IPS-20b (cell line): Measurements from ENCODE around the gene RRBP1.

Experiments
- H3K27ac ChIP-seq: one replicate; pipeline ENCODE4 v1.5.1; 2013; ENCODE audit warnings: low read length
- H3K27me3 ChIP-seq: 2 replicates; pipeline ENCODE4 v1.6.1; 2013; ENCODE audit warnings: mild to moderate bottlenecking, low read length, inconsistent platforms; ENCODE audit not compliant: insufficient read depth
- H3K36me3 ChIP-seq: 2 replicates; pipeline ENCODE4 v1.6.1; 2013; ENCODE audit warnings: low read depth, mild to moderate bottlenecking, inconsistent platforms, low read length, moderate library complexity; ENCODE audit not compliant: insufficient read depth
- H3K4me1 ChIP-seq: 2 replicates; pipeline ENCODE4 v1.6.1; 2013; ENCODE audit warnings: mild to moderate bottlenecking, control low read depth, inconsistent platforms, low read length, moderate library complexity; ENCODE audit not compliant: insufficient read depth
- H3K4me3 ChIP-seq: 2 replicates; pipeline ENCODE4 v1.5.1; 2013; ENCODE audit warnings: mild to moderate bottlenecking, low read length, inconsistent platforms
- H3K9ac ChIP-seq: 2 replicates; pipeline ENCODE4 v1.6.1; 2013; ENCODE audit warnings: low read depth, mild to moderate bottlenecking, inconsistent platforms, low read length, moderate library complexity
- H3K9me3 ChIP-seq: 2 replicates; pipeline ENCODE4 v1.6.1; 2013; ENCODE audit warnings: mild to moderate bottlenecking, low read depth, low read length, inconsistent platforms; ENCODE audit not compliant: insufficient read depth

The RRBP1 gene

DNA sequence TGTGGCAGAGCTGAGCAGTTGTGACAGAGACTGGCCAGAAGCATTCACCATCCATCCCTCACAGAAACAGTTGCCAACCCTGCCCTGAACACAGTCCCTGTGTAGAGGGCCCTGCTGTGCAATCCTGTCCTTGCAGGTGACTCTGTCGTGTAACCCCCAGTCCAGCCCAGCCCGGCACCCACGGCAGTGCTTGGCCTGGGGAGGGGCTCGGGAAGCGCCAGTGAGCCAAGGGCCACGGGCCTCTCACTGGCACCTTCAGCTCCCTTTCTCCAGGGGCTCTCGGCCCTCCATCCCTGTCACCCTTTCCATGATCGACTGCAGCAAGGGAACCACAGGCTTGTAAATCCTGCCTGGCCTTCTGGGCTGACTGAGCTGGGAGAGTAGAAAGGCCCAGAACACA, 53.0 kb downstream of the RRBP1 start:
- Histone ChIP-seq H3K27me3 (no peaks in the 10 kb centered on the region), H3K9ac (no peak overlapping the region), H3K27ac (no peak overlapping the region), H3K4me3 (no peak overlapping the region), H3K4me1 (no peaks in the 10 kb centered on the region), H3K36me3 (peaks cover 92% of the 10 kb centered on the region), H3K9me3 (no peaks in the 10 kb centered on the region)

- peaks cover 92% of the 10 kb centered on the region for H3K36me3 ChIP-seq
- H3K9me3 ChIP-seq: no peaks in the 10 kb centered on the region
- no peak overlapping the region for H3K4me3 ChIP-seq
- H3K9ac ChIP-seq: no peak overlapping the region
- no peaks in the 10 kb centered on the region for H3K4me1 ChIP-seq
- no peaks in the 10 kb centered on the region for H3K27me3 ChIP-seq
- H3K27ac ChIP-seq: no peak overlapping the region
Measured at GRCh38 chr20:17628101-17628841, 53.8 kb downstream of the RRBP1 start.

- Histone ChIP-seq H3K9me3 (no peaks in the 10 kb centered on the region), H3K4me1 (no peaks in the 10 kb centered on the region), H3K4me3 (no peak overlapping the region), H3K36me3 (peaks cover 90% of the 10 kb centered on the region), H3K27ac (no peak overlapping the region), H3K27me3 (no peaks in the 10 kb centered on the region), H3K9ac (no peak overlapping the region)
Measured at GRCh38 chr20:17627101-17627955, 54.7 kb downstream of the RRBP1 start.

DNA sequence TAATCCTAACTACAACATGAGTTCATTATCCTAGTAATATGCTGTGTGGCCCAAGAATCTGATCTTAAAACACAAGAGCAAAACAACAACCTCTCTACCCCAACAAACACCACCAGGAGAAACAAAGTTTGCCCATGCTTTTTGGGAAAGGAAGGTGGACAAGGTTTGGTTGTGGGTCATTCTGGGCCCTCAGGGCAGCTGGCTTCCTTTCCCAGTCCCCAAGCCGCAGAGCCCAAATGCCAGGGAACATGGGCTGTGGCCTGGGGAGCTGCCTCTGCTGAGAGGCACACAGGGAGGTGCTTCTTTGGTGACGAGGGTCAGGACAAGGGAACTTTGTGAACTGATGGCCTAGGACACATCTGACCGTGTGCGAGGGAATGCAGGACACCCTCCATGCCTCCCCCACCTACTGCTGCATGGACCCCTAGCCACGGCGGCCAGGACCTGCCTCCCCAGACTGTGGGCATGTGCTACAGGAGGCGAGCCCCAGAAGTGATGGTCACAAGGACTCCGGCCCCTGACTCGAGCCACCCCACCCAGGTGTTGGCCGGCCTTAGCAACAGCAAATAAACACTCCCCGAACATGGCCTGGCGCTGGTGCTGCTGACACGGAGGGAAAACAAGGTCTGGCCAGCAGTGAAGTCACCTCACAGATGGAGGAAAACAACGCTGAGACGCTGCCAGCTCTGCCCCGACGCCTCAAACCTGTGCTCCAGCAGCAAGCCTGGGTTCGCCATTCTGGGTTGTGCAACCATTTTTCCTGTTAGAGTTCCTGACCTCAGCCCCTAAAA, 55.6 kb downstream of the RRBP1 start:
- Histone ChIP-seq H3K4me1 (no peaks in the 10 kb centered on the region), H3K9ac (no peak overlapping the region), H3K36me3 (peaks cover 91% of the 10 kb centered on the region), H3K4me3 (no peak overlapping the region), H3K27me3 (no peaks in the 10 kb centered on the region), H3K27ac (no peak overlapping the region), H3K9me3 (no peaks in the 10 kb centered on the region)

DNA sequence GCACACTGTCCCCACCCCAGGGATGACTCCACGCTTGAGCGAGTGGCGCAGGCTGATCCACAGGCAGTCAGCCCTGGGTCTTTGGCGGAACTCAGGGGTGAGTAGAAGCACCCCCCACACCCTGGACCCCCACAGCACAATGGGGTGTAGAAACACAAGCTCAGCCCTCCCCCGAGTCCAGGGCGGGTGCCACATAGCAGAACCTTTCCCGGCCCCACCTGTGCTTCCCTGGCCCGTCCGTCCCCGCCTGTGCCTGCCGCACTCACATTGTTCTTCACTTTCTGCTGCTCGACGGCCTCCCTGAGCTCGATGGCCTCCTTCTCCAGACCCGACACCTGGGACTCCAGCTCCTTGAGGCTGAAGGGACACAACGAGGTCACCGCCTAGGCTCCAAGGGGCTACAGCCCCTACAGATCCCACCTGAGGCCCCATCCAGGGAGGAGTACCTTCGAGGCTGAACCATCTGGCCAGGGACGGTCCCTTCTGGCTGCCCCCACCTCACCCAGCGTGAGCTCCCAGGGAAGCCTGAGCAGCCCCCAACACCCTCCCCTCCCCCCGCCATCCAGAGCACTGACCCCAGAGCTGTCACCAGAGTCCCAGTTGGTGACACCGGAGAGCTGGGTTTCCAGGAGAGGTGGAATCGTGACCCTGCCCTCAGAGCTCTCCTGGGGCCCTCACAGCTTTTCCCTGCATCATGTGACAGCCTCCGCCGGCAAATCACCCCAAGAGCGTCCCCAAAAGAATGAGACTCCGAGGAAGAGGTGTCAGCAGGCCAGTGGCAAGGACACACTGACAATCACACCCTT, 56.6 kb downstream of the RRBP1 start:
- H3K4me3 ChIP-seq: no peak overlapping the region
- H3K27ac ChIP-seq: no peak overlapping the region
- no peaks in the 10 kb centered on the region for H3K27me3 ChIP-seq
- no peak overlapping the region for H3K9ac ChIP-seq
- H3K36me3 ChIP-seq: peaks cover 91% of the 10 kb centered on the region
- no peaks in the 10 kb centered on the region for H3K9me3 ChIP-seq
- H3K4me1 ChIP-seq: no peaks in the 10 kb centered on the region

DNA sequence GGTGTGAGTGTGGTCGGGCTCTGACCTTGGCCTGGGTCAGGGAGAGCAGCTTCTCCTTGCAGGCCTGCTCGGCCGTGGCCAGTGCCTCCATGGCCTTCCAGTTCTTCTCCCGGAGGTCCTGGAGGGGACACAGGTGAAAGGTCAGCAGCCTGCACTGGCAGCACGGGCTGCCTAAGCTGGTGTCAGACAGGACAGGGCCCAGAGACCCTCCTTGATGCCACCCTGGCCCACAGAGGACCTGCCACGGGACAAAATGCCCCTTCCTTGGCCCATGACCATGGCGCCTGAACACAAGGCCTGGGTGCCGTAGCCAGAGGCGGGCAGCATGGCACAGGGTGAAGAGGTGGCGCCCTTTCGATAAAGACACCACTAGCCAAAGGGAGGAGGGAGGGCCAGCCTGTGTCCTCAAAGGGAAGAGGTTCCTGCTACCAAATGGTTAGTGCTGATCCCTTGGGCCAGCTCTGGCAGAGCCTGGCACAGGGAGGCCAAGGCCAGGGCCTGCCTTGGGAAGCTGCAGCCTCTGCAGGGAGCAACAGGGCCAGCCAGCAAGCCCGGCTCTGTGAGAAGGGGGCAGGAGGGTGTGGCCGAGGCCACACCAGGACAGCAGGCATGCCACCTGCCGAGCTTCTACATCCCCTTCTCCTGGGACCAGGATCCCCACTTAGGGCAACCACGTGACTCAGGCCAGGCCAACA, 57.3 kb downstream of the RRBP1 start:
- Histone ChIP-seq H3K4me3 (no peak overlapping the region), H3K9ac (no peak overlapping the region), H3K36me3 (peaks cover 92% of the 10 kb centered on the region), H3K27me3 (no peaks in the 10 kb centered on the region), H3K4me1 (no peaks in the 10 kb centered on the region), H3K27ac (no peak overlapping the region), H3K9me3 (no peaks in the 10 kb centered on the region)

DNA sequence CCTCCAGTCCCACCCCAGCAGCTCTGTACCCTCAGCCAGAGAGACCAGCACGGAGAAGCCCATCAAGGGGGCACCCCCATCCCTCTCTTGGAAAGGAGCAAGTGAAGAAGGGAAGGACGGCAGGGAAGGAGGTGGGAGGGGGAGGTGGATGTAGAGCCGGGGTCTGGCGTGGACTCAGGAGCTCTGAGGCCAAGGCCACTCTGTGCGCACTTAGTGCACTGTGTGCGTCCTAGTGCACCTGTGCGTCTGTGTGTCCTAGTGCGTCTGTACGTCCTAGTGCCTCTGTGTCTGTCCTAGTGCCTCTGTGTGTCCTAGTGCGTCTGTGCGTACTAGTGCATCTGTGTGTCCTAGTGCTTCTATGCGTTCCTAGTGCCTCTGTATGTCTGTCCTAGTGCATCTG, 58.0 kb downstream of the RRBP1 start:
- no peak overlapping the region for H3K4me3 ChIP-seq
- no peaks in the 10 kb centered on the region for H3K27me3 ChIP-seq
- H3K9ac ChIP-seq: no peak overlapping the region
- no peaks in the 10 kb centered on the region for H3K9me3 ChIP-seq
- H3K4me1 ChIP-seq: no peaks in the 10 kb centered on the region
- no peak overlapping the region for H3K27ac ChIP-seq
- H3K36me3 ChIP-seq: peaks cover 98% of the 10 kb centered on the region

GRCh38 chr20:17622851-17623508, 59.1 kb downstream of the RRBP1 start:
- no peak overlapping the region for H3K27ac ChIP-seq

DNA sequence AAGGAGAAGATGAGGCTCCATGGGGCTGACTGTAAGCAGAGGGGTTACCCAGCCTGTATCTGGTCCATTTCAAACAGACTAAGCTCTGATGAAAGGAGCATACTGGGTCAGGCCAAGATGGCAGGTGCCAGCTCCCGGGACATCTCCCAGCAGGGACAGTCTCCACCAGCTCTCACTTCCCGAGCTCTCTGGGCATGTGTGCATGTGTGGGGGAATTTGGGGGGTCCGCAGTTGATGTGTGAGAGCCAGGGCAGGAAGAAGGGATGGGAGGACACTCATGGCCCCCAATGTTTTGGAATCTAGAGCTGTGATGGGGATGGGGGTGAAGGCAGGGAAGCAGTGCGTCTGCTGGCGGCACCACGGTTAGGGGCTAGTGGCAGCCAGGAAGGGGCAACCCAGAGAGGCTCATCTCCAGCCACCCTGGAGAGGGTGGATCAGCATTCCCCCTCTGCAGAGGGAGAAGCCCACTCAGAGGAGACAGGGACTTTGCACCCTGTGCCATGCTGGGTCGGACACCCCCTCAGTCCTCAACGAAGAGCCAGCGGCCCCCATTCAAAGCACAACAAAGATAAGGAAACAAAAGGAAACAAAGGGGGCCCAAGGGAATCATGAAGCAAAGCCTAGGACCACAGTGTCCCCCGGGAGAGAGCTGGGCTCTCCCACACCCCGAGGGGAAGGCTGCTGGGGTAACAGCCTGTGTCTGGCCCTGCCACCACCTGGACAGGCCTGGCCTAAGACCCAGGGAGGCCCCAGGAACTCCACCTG, 59.8 kb downstream of the RRBP1 start:
- Histone ChIP-seq H3K27ac (no peak overlapping the region), H3K4me3 (no peak overlapping the region), H3K36me3 (peaks cover 93% of the 10 kb centered on the region), H3K4me1 (no peaks in the 10 kb centered on the region), H3K27me3 (no peaks in the 10 kb centered on the region), H3K9ac (no peak overlapping the region), H3K9me3 (no peaks in the 10 kb centered on the region)

More at GRCh38 chr20:17622851-17623508, 59.1 kb downstream of the RRBP1 start:
- H3K4me3 ChIP-seq: no peak overlapping the region
- H3K4me1 ChIP-seq: no peaks in the 10 kb centered on the region
- H3K9me3 ChIP-seq: no peaks in the 10 kb centered on the region
- H3K36me3 ChIP-seq: peaks cover 98% of the 10 kb centered on the region
- H3K27me3 ChIP-seq: no peaks in the 10 kb centered on the region
- H3K9ac ChIP-seq: no peak overlapping the region
